RWPE2 (cell line): Measurements from ENCODE around the gene TMEM108.

Experiments used
- ATAC-seq: fragments of 200-7000 bp; cut with Tn5 transposase; 3 replicates; pipeline ENCODE4 v1.9.1; 2021; ENCODE audit warnings: low read depth
- DNase-seq: peaks from one replicate; pipeline ENCODE4 v3.0.0-alpha.2; 2020; ENCODE audit warnings: low spot score
- H3K27ac ChIP-seq: fragments of 450-650 bp; 2 replicates; pipeline ENCODE4 v1.5.1; 2017; ENCODE audit warnings: mild to moderate bottlenecking; ENCODE audit not compliant: poor library complexity, severe bottlenecking
- H3K27me3 ChIP-seq: fragments of 250-450 bp; sonication (Bioruptor Pico); 2 replicates; pipeline ENCODE4 v1.5.1; 2021; ENCODE audit warnings: mild to moderate bottlenecking, moderate library complexity; ENCODE audit not compliant: insufficient read depth, poor library complexity, severe bottlenecking
- H3K36me3 ChIP-seq: fragments of 250-450 bp; sonication (Bioruptor Pico); 2 replicates; pipeline ENCODE4 v1.5.1; 2020; ENCODE audit warnings: low read depth, mild to moderate bottlenecking, moderate library complexity
- H3K4me1 ChIP-seq: fragments of 250-450 bp; sonication (Bioruptor Pico); 2 replicates; pipeline ENCODE4 v1.5.1; 2021; ENCODE audit warnings: mild to moderate bottlenecking, moderate library complexity; ENCODE audit not compliant: insufficient read depth, poor library complexity, severe bottlenecking
- H3K4me3 ChIP-seq: fragments of 250-450 bp; sonication (Bioruptor Pico); 2 replicates; pipeline ENCODE4 v1.5.1; 2021; ENCODE audit warnings: mild to moderate bottlenecking, moderate library complexity; ENCODE audit not compliant: severe bottlenecking
- H3K9me3 ChIP-seq: fragments of 250-450 bp; sonication (Bioruptor Pico); 2 replicates; pipeline ENCODE4 v1.5.1; 2021; ENCODE audit warnings: mild to moderate bottlenecking, moderate library complexity; ENCODE audit not compliant: severe bottlenecking
- TF ChIP-seq, protein P1 (sequence below): fragments of 450-650 bp; IDR thresholded peaks from one replicate; pipeline ENCODE4 v1.5.1; 2017; ENCODE audit warnings: mild to moderate bottlenecking, moderate library complexity; ENCODE audit not compliant: poor library complexity, severe bottlenecking

Gene TMEM108

DNA sequence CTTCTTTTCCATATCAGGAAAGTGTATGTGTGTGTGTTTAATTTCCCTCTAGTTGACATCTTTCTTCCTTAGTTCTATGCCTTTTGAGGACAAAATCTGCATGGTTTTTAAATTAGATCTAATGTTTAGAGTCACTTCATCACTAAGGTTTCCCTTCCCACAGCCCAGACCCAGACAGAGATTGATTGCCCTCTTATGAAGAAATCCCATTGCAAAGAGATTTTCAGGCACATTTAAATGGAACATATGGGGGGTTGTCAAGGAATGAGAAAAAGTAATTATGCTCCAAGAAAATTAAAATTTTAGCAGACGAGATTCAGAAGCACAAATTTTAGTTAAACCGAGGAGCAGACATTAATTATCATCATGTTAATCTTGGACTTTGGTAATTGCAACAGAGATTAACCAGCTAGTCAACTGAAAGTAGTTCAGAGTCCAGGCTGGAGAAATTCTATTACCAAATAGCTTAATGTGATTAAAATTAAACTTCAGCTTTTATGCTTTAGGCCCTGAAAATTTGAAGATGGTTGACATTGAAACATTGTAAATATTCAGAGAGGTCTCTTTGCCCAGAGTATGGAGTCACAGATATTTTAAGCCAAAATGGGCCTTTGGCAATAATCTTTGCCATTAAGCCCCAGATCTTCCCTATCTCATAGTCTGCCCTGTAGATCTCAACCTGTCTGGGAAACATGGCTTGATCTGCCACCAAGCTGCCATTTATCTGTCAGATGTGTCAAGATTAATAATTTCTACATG is 143.4 kb downstream of the TMEM108 start:
- Histone ChIP-seq H3K27me3 (no peaks in the 10 kb centered on the region), H3K9me3 (no peaks in the 10 kb centered on the region), H3K4me1 (no peaks in the 10 kb centered on the region), H3K27ac (no peak overlapping the region), H3K4me3 (no peak overlapping the region), H3K36me3 (no peaks in the 10 kb centered on the region)
- no peak for DNase-seq
- TF ChIP-seq, protein P1, sequence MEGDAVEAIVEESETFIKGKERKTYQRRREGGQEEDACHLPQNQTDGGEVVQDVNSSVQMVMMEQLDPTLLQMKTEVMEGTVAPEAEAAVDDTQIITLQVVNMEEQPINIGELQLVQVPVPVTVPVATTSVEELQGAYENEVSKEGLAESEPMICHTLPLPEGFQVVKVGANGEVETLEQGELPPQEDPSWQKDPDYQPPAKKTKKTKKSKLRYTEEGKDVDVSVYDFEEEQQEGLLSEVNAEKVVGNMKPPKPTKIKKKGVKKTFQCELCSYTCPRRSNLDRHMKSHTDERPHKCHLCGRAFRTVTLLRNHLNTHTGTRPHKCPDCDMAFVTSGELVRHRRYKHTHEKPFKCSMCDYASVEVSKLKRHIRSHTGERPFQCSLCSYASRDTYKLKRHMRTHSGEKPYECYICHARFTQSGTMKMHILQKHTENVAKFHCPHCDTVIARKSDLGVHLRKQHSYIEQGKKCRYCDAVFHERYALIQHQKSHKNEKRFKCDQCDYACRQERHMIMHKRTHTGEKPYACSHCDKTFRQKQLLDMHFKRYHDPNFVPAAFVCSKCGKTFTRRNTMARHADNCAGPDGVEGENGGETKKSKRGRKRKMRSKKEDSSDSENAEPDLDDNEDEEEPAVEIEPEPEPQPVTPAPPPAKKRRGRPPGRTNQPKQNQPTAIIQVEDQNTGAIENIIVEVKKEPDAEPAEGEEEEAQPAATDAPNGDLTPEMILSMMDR = no peak
- ATAC-seq = no peak

DNA sequence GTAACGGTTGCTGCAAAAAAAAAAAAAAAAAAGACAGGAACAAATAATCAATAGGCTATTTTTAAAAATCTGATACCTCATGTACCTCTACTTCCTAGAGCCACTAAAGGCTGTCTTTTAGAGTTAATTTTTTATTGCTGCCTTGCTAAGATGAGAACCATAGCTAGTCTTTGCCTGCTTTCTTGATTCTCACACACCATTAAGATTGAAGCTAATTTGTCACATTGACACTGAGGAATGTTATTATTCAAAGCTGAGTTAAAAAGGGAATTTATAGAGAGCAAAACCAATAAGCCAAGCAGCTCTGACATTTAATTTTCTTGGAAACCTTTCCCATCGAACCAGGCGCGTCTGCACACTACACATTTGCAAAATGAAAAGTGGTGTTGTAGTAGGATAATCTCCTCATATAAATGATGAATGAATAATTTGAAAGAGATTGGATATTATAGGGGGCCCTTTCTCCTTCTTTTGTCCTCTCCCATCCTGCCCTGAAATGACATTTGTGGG is 149.7 kb downstream of the TMEM108 start:
- TF ChIP-seq, protein P1 = no peak
- DNase-seq (no peak), ATAC-seq (no peak)
- no peak overlapping the region for H3K27ac ChIP-seq
- no peaks in the 10 kb centered on the region for H3K4me1 ChIP-seq
- H3K27me3 ChIP-seq = no peaks in the 10 kb centered on the region
- no peaks in the 10 kb centered on the region for H3K9me3 ChIP-seq
- no peaks in the 10 kb centered on the region for H3K36me3 ChIP-seq
- no peak overlapping the region for H3K4me3 ChIP-seq

DNA sequence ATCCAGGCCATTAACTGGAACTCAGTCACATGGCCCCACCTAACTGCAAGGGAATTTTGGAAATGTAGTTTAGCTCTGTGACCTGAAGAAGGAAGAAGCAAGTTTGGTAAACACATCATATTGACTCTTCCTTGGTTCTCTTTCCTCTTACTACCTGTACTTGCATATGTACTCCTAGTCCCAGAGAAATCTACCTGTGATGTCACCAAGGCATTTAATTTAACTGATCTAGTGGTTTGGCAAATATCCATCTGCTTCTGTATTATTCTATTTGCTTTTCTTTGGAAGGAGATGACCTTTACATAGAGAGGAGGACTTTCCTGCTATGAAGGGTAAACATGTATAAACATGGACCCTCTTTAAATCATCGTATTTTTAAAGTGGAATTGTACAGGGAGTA is 150.8 kb downstream of the TMEM108 start:
- Histone ChIP-seq H3K27ac (no peak overlapping the region), H3K9me3 (no peaks in the 10 kb centered on the region), H3K4me1 (no peaks in the 10 kb centered on the region), H3K4me3 (no peak overlapping the region), H3K27me3 (no peaks in the 10 kb centered on the region), H3K36me3 (no peaks in the 10 kb centered on the region)
- TF ChIP-seq, protein P1 = no peak
- ATAC-seq (no peak), DNase-seq (no peak)

DNA sequence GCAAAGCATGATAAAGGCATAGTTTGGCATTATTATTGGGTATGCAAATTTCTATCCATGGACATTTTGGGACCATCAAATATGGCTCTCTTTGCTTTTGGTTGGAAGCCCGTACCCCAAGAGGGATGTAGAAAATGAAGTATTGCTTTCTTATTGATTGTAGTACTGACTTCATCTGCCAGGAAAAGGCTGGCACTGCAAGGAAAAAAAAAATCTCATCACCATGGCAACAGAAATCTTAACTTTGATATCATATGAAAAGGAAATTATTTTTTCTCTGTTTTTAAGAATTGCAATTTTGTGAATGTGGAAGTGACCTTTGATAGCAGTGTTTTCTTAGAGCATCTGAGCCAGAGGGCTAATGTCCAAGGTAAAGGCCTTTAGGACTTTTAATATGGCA is 151.7 kb downstream of the TMEM108 start:
- Histone ChIP-seq H3K36me3 (no peaks in the 10 kb centered on the region), H3K4me1 (no peaks in the 10 kb centered on the region), H3K9me3 (no peaks in the 10 kb centered on the region), H3K27ac (no peak overlapping the region), H3K27me3 (no peaks in the 10 kb centered on the region), H3K4me3 (no peak overlapping the region)
- no peak for DNase-seq
- ATAC-seq = no peak
- TF ChIP-seq, protein P1 = no peak

DNA sequence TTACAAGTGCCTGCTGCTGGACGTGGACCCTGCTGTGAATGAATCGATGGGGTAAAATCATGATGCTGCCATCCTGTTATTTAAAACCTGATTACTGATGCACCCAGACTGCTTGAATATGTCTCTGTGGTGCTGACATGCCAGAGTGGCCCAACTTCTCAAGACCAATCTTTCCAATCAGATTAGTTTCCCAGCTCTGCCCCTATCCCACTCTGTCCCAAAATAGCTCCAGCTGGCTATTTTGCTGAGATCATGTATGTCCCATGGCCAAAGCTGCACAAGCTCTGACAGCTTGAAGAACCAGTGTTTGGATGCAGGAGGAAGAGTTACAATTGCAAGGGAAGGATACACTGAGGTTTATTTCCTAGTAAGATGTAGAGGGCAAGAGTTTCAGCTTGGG is 153.6 kb downstream of the TMEM108 start:
- ATAC-seq (no peak), DNase-seq (no peak)
- no peaks in the 10 kb centered on the region for H3K27me3 ChIP-seq
- TF ChIP-seq, protein P1 = no peak
- no peaks in the 10 kb centered on the region for H3K4me1 ChIP-seq
- no peak overlapping the region for H3K27ac ChIP-seq
- H3K36me3 ChIP-seq = no peaks in the 10 kb centered on the region
- H3K9me3 ChIP-seq = no peaks in the 10 kb centered on the region
- no peak overlapping the region for H3K4me3 ChIP-seq
